Endothelial cell of umbilical vein (primary cell): ENCODE data around the gene DSCAML1. TPM values are rescaled to one million over a fixed set of nuclear protein-coding genes. Genes with fewer than 3 reads are reported as not detected.

Source experiments
- BruUV-seq: library from RNA; stranded (reverse); fragments of 400-500 nt; replicated peaks from 2 replicates; lab custom pipeline; 2021; lab: Mats Ljungman, UMichigan
- CTCF ChIA-PET: fragments of 300-600, 350-600 bp; sonication (Branson Sonifier 250); formaldehyde crosslinking; loops from one replicate; lab custom pipeline; 2021; ENCODE audit warnings: antibody characterized with exemption, inconsistent platforms; lab: Charles Lee
- POLR2A ChIA-PET: fragments of 300-600, 350-600 bp; sonication (Branson Sonifier 250); formaldehyde crosslinking; loops from one replicate; lab custom pipeline; 2021; ENCODE audit warnings: antibody characterized with exemption, inconsistent platforms; lab: Charles Lee
- DNase-seq: peaks from one replicate; pipeline ENCODE4 v3.0.0-alpha.2; 2011; ENCODE audit warnings: low read depth, low spot score
- FAIRE-seq: peaks from 2 replicates; lab custom pipeline; 2011; peaks lifted over from hg19 to GRCh38; lab: Jason Lieb, UNC
- H2AFZ ChIP-seq: 2 replicates; pipeline ENCODE4 v1.6.0; 2012; ENCODE audit warnings: low read depth, low read length, control low read depth, inconsistent platforms
- H3K27ac ChIP-seq: 2 replicates; pipeline ENCODE4 v1.5.1; 2011; ENCODE audit warnings: low read depth, mild to moderate bottlenecking, control low read depth, low read length, moderate library complexity; ENCODE audit not compliant: insufficient read depth
- H3K27me3 ChIP-seq, 2 experiments: 2 replicates each; pipeline versions ENCODE4 v1.6.0 to v1.6.1; 2011; ENCODE audit warnings: low read length in 2 of 2, mixed read lengths in 1 of 2; ENCODE audit not compliant: control insufficient read depth in 2 of 2, insufficient read depth in 2 of 2
- H3K36me3 ChIP-seq, 2 experiments: 2 replicates in 1 of 2; 3 replicates in 1 of 2; pipeline ENCODE4 v1.5.1; 2011; ENCODE audit warnings: low read length in 2 of 2, mild to moderate bottlenecking in 1 of 2, moderate library complexity in 1 of 2; ENCODE audit not compliant: control insufficient read depth in 2 of 2, insufficient read depth in 2 of 2; ENCODE audit errors: extremely low read depth in 1 of 2
- H3K4me1 ChIP-seq: 3 replicates; pipeline ENCODE4 v1.5.1; 2011; ENCODE audit warnings: mild to moderate bottlenecking, low read length; ENCODE audit not compliant: control insufficient read depth, insufficient read depth; ENCODE audit errors: extremely low read depth
- H3K4me2 ChIP-seq: 2 replicates; pipeline ENCODE4 v1.6.1; 2011; ENCODE audit warnings: low read length, control low read depth, mixed read lengths; ENCODE audit not compliant: insufficient read depth
- H3K4me3 ChIP-seq, 3 experiments: fragments of 200-600 bp in 1 of 3; sonication (generic), shearing (Covaris generic) in 1 of 3; replicated peaks in 1 of 3; 2 replicates each; pipeline ENCODE4 v1.5.1; 2011 to 2016; ENCODE audit warnings: control low read depth in 3 of 3, low read length in 3 of 3, mild to moderate bottlenecking in 2 of 3, inconsistent platforms in 1 of 3, low read depth in 1 of 3, moderate library complexity in 1 of 3; ENCODE audit not compliant: insufficient read depth in 1 of 3
- H3K79me2 ChIP-seq: 2 replicates; pipeline ENCODE4 v1.6.0; 2012; ENCODE audit warnings: low read length, inconsistent platforms; ENCODE audit not compliant: control insufficient read depth, insufficient read depth
- H3K9ac ChIP-seq: replicated peaks from 2 replicates; pipeline ENCODE3; 2011; ENCODE audit warnings: low read length, control low read depth; ENCODE audit not compliant: insufficient read depth; ENCODE audit errors: extremely low read depth
- H3K9me1 ChIP-seq: replicated peaks from 3 replicates; pipeline ENCODE4 v1.6.0; 2011; ENCODE audit warnings: mild to moderate bottlenecking, low read length; ENCODE audit not compliant: control insufficient read depth, insufficient read depth; ENCODE audit errors: extremely low read depth
- H3K9me3 ChIP-seq: replicated peaks from 2 replicates; pipeline ENCODE4 v1.5.1; 2012; ENCODE audit warnings: low read length, inconsistent platforms; ENCODE audit not compliant: control insufficient read depth, insufficient read depth
- H4K20me1 ChIP-seq: replicated peaks from 2 replicates; pipeline ENCODE3; 2011; ENCODE audit warnings: mild to moderate bottlenecking, low read length; ENCODE audit not compliant: control insufficient read depth, insufficient read depth; ENCODE audit errors: extremely low read depth
- JUN ChIP-seq: IDR thresholded peaks from 2 replicates; pipeline ENCODE4 v1.6.1; 2011; ENCODE audit warnings: borderline replicate concordance, low read depth; ENCODE audit not compliant: insufficient read length, insufficient read depth
- MYC ChIP-seq: IDR thresholded peaks from one replicate; pipeline ENCODE4 v1.6.1; 2011; ENCODE audit warnings: mild to moderate bottlenecking, low read depth, low read length
- POLR2A ChIP-seq: IDR thresholded peaks from 2 replicates; pipeline ENCODE4 v1.6.1; 2012; ENCODE audit warnings: low read depth, mild to moderate bottlenecking, control low read depth, low read length
- dilution Hi-C: fragments of 300-500 bp; cut with MboI; formaldehyde crosslinking; loops from one replicate; pipeline ENCODE4 v1.15.0; 2019; ENCODE audit warnings: low sequenced_read_pairs; ENCODE audit not compliant: extremely low pct_ligation_motif_present
- intact Hi-C: fragments of 100-400 bp; cut with micrococcal nuclease; formaldehyde crosslinking; loops from one replicate; pipeline ENCODE4 v1.10.0; 2022
- polyA plus RNA-seq, 4 experiments: library from polyadenylated mRNA; depleted of rRNA in 3 of 4; stranded (reverse) in 3 of 4; unstranded in 1 of 4; fragments of >200 nt; gene quantifications; 2 replicates each; pipeline versions ENCODE4 v1.2.1 to v1.2.3, GENCODE V29; 2011 to 2012; ENCODE audit warnings: missing spikeins in 1 of 4
- total RNA-seq: library from RNA; stranded (reverse); gene quantifications from 2 replicates; pipeline ENCODE4 v1.2.3, GENCODE V29; 2021
- TF ChIP-seq, protein P1 (sequence below), 2 donors: IDR thresholded peaks; 1 replicate in 1 of 2; 2 replicates in 1 of 2; pipeline ENCODE4 v1.5.1; 2011; ENCODE audit warnings: low read length in 2 of 2, mild to moderate bottlenecking in 2 of 2, moderate library complexity in 2 of 2, control low read depth in 1 of 2, inconsistent platforms in 1 of 2, low read depth in 1 of 2; ENCODE audit not compliant: insufficient read depth in 1 of 2; ENCODE audit errors: extremely low read depth in 1 of 2

Gene DSCAML1
- total and polyA plus RNA-seq, 2 donors (not counting 3 experiments of a cell fraction or from before 2014, with no cell fraction given), result not detected

DNA sequence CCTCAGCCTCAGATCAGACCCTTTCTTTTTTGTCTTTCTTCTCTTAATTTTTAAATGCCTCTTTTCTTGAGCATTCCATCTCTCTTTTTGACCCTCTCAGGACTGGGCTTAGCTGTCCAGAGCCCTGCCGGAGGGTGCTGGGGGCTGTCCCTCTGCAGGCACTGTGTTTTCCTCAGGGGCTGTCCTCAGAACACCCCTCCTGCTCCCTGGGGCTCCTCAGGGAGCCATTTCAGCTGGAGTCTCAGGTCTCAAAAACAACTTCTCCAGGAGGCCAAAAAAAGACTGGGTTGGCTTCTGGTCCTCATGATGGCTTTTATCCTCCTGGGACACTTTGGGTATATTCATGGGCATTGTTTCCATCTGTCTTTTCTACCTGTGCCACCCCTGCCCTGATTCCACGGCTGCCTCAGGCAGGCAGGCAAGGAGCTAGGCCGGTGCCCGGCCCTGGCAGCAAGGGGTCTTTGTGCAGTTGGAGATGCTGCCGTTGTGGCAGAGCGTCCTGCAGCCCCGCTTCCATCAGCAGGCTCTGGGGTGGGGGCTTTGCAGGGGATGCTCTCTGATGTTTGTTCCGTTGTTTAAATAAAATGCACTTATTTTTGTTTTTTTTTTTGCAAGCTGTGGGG is 384.3 kb downstream of the DSCAML1 start:
- CTCF ChIA-PET, result interaction anchor here (4.8 to 6.9 kb wide), 2 partner anchors 14 kb away, joined by 21 to 54 read pairs; no protein-coding TSS in a partner anchor
- FAIRE-seq, result no peak
- no peaks in the 10 kb centered on the region for H3K9me1 ChIP-seq

DNA sequence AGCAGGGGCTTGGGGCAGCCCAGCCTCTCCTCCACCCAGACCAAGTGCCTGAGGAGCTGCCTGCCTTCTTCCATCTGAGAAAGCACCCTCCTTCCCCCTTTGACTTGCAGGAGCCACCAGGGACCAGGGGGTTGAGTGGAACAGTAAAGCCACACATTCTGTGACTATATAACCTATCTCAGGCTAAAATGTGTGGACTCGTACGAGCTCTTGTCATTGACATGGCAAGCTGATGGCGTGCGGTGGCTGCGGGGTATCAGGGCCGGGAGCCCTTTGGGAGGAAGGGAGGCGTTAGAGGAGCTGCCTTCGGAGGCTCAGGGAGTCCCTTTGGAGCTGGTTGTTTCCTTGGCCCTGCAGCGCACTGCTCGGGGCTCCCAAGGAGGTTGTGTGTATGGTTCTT is 384.8 kb downstream of the DSCAML1 start:
- POLR2A ChIA-PET, result no interaction called here
- Histone ChIP-seq H2AFZ (no peak overlapping the region), H3K36me3 (peaks cover 7 to 18% of the 10 kb centered on the region in 2 experiments), H3K4me2 (no peak overlapping the region), H3K79me2 (no peaks in the 10 kb centered on the region), H3K27ac (no peak overlapping the region), H3K27me3 (no peaks in the 10 kb centered on the region), H3K9me3 (no peaks in the 10 kb centered on the region), H3K4me3 (no peak overlapping the region), H3K9me1 (no peaks in the 10 kb centered on the region), H4K20me1 (no peaks in the 10 kb centered on the region), H3K9ac (no peak overlapping the region), H3K4me1 (no peaks in the 10 kb centered on the region)
- CTCF ChIA-PET, result interaction anchor here (4.8 kb wide), 1 partner anchor 15 kb away, joined by 21 read pairs; no protein-coding TSS in a partner anchor
- TSS peak; percentile 56 for BruUV-seq
- FAIRE-seq, result no peak
- TF ChIP-seq MYC, result no peak
- TF ChIP-seq, protein P1, sequence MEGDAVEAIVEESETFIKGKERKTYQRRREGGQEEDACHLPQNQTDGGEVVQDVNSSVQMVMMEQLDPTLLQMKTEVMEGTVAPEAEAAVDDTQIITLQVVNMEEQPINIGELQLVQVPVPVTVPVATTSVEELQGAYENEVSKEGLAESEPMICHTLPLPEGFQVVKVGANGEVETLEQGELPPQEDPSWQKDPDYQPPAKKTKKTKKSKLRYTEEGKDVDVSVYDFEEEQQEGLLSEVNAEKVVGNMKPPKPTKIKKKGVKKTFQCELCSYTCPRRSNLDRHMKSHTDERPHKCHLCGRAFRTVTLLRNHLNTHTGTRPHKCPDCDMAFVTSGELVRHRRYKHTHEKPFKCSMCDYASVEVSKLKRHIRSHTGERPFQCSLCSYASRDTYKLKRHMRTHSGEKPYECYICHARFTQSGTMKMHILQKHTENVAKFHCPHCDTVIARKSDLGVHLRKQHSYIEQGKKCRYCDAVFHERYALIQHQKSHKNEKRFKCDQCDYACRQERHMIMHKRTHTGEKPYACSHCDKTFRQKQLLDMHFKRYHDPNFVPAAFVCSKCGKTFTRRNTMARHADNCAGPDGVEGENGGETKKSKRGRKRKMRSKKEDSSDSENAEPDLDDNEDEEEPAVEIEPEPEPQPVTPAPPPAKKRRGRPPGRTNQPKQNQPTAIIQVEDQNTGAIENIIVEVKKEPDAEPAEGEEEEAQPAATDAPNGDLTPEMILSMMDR (IDR thresholded peaks at IDR 0.05; ENCODE audit: extremely low read depth in 1 of 2, insufficient read depth in 1 of 2, low read depth in 1 of 2, low read length in 2 of 2), result no peak
- no peak for DNase-seq
- intact Hi-C loops (no loop called here), dilution Hi-C loops (no loop called here)

More for the DNA sequence above, 384.3 kb downstream of the DSCAML1 start:
- H3K9me3 ChIP-seq, result no peaks in the 10 kb centered on the region
- H3K4me1 ChIP-seq, result no peaks in the 10 kb centered on the region
- dilution Hi-C loops (no loop called here), intact Hi-C loops (no loop called here)
- H3K27ac ChIP-seq, result no peak overlapping the region
- H3K4me2 ChIP-seq, result no peak overlapping the region
- no peak overlapping the region for H2AFZ ChIP-seq
- POLR2A ChIA-PET, result no interaction called here
- TF ChIP-seq JUN (no peak), MYC (no peak), POLR2A (no peak)
- H3K36me3 ChIP-seq, result peaks cover 6 to 17% of the 10 kb centered on the region in 2 experiments
- H3K4me3 ChIP-seq, result no peak overlapping the region
- H3K27me3 ChIP-seq, result no peaks in the 10 kb centered on the region
- H3K9ac ChIP-seq, result no peak overlapping the region
- no TSS peak for BruUV-seq
- no peaks in the 10 kb centered on the region for H4K20me1 ChIP-seq
- H3K79me2 ChIP-seq, result no peaks in the 10 kb centered on the region
- no peak for DNase-seq
